Stimulated activated CD8-positive, alpha-beta memory T cell treated with anti-CD3 and anti-CD28 coated beads, Interleukin-7, amount 100 ng/mL, for 48 hours (primary cell): Measurements from ENCODE around the gene SYNPO2L.

Source experiments
- DNase-seq, 2 donors: peaks; one replicate each; pipeline ENCODE4 v3.0.0-alpha.2; 2020; ENCODE audit warnings: low read depth in 1 of 2; ENCODE audit errors: extremely low read depth in 1 of 2

The SYNPO2L gene

DNA sequence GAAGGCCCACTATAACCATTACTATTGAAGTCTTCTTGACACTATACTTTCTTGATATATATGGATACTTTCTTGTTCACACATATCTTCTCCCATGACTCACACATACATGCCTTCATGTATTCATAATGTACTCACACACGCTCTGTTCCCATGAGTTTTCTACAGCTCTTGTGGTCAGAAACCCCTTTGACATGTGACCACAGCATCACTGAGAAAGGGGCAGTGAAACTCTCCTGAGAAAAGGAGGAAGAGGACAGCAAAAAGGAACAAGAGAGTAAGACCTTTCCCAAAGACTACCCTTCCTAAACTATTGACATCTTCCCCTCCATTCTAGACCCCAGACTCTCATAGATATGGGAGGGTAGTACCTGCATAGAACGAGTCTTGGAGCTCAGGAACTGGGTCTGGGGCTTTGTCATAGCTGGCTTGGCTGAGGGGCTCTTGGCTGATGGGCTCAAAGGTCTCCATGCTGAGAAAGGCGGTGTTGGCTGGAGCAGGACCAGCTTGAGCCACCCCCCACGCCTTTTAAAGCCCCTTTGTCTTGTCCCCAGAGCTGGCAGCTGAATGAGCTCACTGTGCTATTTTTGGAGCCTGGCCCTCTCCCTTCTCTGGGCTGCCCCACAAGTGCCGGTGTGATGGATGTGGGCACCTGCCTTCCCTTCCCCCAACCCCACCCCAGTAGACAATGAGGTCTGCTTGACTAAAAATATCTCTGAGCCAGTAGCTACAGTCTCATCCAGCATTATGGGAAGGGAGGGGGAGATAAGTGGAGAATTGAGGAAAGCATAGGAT, 5.1 kb downstream of the SYNPO2L start:
- no peak for DNase-seq

- DNase-seq = no peak
These were observed 5.8 kb downstream of the SYNPO2L start for GRCh38 chr10:73649876-73650536.

DNA sequence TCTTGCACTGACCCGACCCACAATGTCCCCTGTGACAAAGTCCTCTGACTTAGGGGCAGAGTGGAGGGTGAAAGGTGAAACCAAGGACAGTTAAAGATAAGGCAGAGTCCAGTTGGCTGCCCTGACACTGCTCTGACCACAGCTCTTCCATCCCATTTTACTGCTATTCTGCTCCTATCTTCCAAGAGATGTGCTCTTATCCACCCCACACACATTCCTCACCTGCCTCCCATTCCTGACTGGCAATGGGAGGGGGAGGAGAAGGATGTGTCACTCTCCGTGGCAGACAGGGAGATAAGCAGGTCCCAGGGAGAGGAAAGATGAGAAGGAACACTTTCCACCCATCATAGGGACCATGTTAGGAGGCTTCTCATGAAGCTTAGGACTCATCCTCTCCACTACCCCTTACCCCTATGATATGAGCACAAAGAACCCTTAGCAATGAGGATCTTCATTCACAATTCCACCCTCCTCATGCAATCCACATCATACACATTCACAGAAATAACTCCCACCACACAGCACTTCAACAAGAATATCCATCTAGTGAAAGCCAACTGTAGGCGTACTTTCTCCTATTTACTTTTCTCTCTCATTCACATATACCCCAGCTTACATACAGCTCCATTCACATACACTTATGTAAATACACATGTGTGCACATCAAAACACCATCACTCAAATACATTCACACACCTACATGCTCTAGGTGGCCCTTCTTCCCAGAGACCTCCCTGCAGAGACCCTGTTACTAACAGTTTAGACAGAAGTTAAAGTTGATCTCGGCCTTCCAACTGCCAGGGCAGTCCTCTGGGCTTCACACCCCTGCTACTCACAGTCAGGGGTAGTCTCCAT, 6.6 kb downstream of the SYNPO2L start:
- DNase-seq = no peak

GRCh38 chr10:73647875-73648651, 7.8 kb downstream of the SYNPO2L start:
- DNase-seq = no peak

GRCh38 chr10:73647211-73647874, 8.5 kb downstream of the SYNPO2L start:
- no peak for DNase-seq

GRCh38 chr10:73646598-73647041, 9.2 kb downstream of the SYNPO2L start:
- no peak for DNase-seq

DNA sequence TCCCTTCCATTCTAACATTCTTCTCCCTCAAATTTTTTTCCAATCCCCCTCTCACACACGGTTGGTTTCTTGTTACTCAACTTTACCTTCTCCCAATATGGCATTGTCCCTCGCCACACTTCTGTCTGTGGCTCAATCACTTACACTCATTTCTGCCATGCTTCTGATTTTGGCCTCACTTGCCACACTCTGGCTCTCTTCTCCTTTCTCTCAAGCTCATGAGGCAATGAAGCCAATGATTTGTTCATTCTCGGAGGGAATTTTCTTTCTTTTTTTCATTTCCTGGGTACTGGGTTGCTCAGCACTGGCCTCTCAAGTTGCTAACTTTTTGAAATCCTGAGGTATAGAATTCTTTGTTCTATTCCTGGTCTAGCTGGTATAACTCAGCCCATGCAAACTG, 10.6 kb downstream of the SYNPO2L start:
- DNase-seq = no peak

- DNase-seq = no peak
These were observed 11.1 kb downstream of the SYNPO2L start for GRCh38 chr10:73644767-73645166.

DNA sequence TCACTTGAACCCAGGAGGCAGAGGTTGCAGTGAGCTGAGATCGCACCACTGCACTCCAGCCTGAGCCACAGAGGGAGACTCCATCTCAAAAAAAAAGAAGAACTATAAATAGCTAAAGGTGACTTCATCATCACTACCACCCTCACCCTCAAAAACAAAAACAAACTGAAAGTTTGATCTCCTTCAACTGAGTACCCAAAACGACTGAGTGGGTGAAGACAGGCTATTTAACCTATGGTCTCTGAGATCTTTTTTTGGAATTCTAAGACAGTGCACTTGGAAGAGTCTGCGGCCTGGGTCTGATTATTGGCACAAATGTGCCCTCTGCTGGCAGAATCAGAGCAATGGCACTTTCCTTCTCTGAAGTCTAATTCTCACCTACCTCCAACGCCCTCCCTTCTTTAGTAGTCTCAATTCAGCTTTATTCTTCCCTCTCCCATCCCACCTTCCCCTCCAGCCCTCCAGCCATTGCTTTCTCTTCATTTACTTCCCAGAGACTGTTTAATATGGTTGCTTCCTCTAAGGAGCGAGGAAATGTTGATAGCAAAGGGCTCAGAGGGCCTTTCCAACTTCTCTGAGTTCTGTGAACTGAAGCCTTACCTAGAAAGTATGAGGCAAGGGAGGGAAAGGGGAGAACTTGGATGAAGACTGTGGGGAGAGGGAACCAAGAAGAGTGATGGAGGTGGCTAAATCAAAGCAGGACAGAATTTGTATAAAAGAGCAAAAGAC, 11.7 kb downstream of the SYNPO2L start:
- DNase-seq = peak in 1 of 2 donors; percentile 24

- DNase-seq = no peak
These were observed 12.5 kb downstream of the SYNPO2L start for GRCh38 chr10:73643362-73643761.

DNA sequence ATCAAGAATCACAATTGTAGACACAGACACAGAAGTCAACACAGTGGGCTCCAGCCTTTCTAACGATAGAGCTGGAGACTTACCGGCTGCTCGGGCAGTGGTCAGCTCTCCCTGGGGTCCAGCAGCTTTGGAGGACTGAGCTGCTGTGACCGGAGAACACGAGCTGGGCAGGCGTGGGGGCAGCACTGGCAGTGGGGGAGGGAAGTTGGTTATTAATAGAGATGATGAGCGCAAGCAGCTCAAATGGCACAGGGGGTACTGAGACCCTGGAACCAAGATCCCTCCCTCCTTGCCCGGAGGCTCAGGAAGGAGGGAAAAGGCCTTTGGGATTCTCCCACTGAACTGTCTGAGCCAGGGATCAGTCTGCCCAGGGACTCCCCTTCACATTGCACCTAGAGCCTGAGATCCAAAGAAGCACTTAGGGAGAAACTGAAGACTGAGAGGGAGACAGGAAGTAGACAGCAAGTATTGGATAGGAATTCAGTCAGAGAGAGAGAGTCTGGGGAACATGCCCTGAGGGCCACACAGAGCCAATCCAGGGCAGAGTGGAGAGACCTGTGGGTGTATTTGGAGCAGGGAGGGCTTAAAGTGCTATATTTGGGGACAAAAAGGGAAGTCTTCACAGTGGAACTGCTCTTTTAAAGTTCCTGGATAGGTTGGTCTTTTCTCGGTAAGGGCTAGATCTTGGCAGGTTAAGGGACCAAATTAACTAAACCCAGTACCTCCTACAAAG, 14.3 kb downstream of the SYNPO2L start, which contains the start of gene MYOZ1:
Gene MYOZ1 (minus strand): TSS at position 147 of the 733 bp plus-strand sequence. CDS start 1,457 bp downstream, outside the sequence.
- no peak for DNase-seq

DNA sequence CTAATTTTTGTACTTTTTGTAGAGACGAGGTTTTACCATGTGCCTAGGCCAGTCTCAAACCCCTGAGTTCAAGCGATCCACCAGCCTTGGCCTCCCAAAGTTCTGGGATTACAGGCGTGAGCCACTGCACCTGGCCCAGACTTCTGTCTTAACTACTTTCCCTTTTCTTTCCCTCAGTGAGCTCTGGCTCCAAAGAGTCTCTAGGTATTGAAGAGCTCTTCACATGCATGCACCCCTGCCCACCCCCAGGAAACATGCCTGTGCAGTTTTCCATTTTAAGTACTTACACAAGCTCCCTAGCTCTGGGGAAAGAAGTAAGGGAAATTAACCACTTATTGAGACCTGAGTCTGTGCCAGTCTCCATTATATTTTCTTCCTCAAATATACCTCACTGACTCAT, 16.5 kb downstream of the SYNPO2L start:
- DNase-seq = no peak

DNA sequence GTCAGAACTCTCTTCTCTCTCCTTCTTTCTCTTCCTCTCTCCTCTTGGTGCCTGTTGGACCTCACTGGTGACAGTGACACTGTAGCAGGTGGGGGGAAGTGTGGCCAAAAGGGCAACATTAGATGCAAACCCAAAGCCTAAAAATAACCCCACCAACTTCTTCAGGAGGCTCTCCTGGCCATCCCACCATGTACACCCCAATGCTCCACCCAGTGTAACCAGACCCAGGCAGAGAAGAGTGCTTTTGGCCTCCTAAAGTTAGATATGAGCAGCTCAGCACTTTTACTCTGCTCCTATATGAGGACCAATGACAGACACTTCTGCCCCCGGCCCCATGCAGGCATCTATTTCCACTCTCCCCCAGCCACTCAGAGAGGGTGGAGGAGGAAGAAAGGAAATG, 20.0 kb downstream of the SYNPO2L start:
- DNase-seq = no peak

GRCh38 chr10:73634421-73634820, 21.4 kb downstream of the SYNPO2L start:
- DNase-seq = no peak

- DNase-seq = no peak
These were observed 26.7 kb downstream of the SYNPO2L start for GRCh38 chr10:73629165-73629564.

GRCh38 chr10:73628405-73628804, 27.4 kb downstream of the SYNPO2L start:
- no peak for DNase-seq

DNA sequence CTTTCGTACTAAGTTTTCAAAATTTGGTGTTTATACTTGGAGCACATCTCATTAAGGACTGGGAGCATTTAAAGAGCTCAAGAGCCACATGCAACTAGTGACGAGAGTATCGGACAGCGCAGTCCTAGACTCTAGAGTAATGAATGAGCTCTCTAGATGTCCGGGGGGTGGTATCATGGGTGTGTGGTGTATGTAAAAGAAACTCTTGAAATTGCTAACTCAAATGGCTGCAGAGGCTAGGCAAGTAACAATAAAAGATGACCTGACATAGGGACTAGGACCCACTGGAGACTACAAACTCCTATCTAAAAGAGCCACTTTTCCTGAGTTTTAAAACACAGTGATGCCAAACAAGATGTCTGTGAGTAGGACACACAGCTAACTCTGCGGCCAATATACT, 28.5 kb downstream of the SYNPO2L start:
- DNase-seq = no peak

DNA sequence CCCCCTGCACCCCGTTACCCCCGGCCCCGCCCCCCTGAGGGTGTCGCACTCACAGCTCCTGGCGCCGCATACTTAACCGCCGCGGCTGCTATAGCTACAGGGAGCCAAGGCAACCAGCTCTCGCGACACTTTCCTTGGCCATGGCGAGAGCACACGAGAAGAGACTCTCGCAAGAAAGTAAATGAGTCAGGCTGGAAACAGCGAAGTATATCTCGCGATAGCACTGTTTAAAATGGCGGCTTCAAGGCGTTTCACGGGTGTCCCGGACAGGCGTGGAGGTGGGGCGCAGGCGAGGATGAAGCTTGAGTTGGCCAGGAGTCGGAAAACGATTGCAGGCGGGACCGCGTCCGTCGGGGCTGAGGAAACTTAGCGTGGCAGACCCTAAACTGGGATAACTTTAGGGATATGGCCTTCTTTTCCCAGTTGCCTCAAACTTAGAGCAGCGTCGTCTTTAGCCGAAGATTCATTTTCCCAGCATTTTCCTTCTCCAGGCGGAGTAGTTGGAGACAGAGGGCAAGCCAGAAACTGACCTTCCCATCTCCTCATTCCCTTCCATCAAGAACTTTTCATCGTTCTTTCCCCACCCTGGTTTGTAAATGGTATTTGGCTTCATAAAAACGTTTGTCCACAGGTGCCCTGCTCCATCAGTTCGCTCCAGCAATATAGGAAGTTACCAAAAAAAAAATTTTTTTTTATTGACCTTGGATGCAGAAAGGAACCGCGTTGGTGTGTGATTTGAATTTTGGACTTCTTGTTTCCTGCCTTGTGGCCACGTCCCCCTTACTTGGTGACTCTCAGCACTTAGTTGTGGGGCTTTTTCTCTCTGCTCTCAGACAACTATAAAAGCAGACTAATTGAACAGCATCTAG, 29.7 kb downstream of the SYNPO2L start:
- peak; percentile 75 to 93 for DNase-seq
